HG02678 (cell line): Measurements from ENCODE around the gene IFNGR1.
"Not testable (repeated sequence)": the region's sequence is repeated elsewhere in the genome, so short reads cannot be mapped to it uniquely, and the experiment has no call there.

Experiments used
- ATAC-seq: cut with Tn5 transposase; IDR thresholded peaks from one replicate; pipeline ENCODE4 v1.9.1; 2021; ENCODE audit warnings: mild to moderate bottlenecking, moderate library complexity; ENCODE audit not compliant: unreplicated experiment

IFNGR1 gene

GRCh38 chr6:137213813-137214212, 5.4 kb downstream of the IFNGR1 start:
- ATAC-seq = no peak

GRCh38 chr6:137213331-137213740, 5.8 kb downstream of the IFNGR1 start:
- ATAC-seq = no peak

- no peak for ATAC-seq
These were observed 7.3 kb downstream of the IFNGR1 start for GRCh38 chr6:137211910-137212309.

- ATAC-seq = no peak
These were observed 8.3 kb downstream of the IFNGR1 start for GRCh38 chr6:137210903-137211302.

- ATAC-seq = no peak
These were observed 10.9 kb downstream of the IFNGR1 start for GRCh38 chr6:137208279-137208678.

- not testable (repeated sequence) for ATAC-seq
These were observed 11.7 kb downstream of the IFNGR1 start for GRCh38 chr6:137207457-137207856.

- ATAC-seq = no peak
These were observed 12.6 kb downstream of the IFNGR1 start for GRCh38 chr6:137206577-137206976.

GRCh38 chr6:137203256-137203655, 15.9 kb downstream of the IFNGR1 start:
- ATAC-seq = no peak

- no peak for ATAC-seq
These were observed 17.1 kb downstream of the IFNGR1 start for GRCh38 chr6:137202078-137202477.

GRCh38 chr6:137201006-137201405, 18.2 kb downstream of the IFNGR1 start:
- ATAC-seq = no peak

GRCh38 chr6:137200288-137200687, 18.9 kb downstream of the IFNGR1 start:
- no peak for ATAC-seq

- ATAC-seq = no peak
These were observed 21.2 kb downstream of the IFNGR1 start for GRCh38 chr6:137197684-137198645.

GRCh38 chr6:137193256-137194070, 25.7 kb downstream of the IFNGR1 start:
- ATAC-seq = no peak

GRCh38 chr6:137192821-137193220, 26.4 kb downstream of the IFNGR1 start:
- ATAC-seq = no peak

GRCh38 chr6:137191670-137192069, 27.5 kb downstream of the IFNGR1 start:
- ATAC-seq = no peak

- no peak for ATAC-seq
These were observed 27.9 kb downstream of the IFNGR1 start for GRCh38 chr6:137191236-137191635.

GRCh38 chr6:137190583-137191094, 28.5 kb downstream of the IFNGR1 start:
- no peak for ATAC-seq

- ATAC-seq = no peak
These were observed 30.3 kb downstream of the IFNGR1 start for GRCh38 chr6:137188855-137189254.

- ATAC-seq = no peak
These were observed 33.9 kb downstream of the IFNGR1 start for GRCh38 chr6:137185290-137185689.

GRCh38 chr6:137182654-137183073, 36.5 kb downstream of the IFNGR1 start:
- ATAC-seq = no peak

- no peak for ATAC-seq
These were observed 37.1 kb downstream of the IFNGR1 start for GRCh38 chr6:137181891-137182653.
